Keratinocyte (primary cell): ENCODE measurements around the gene CIRBP. TPM values are rescaled to one million over a fixed set of nuclear protein-coding genes. Genes with fewer than 3 reads are reported as not detected.

Experiments
- DNase-seq: peaks from one replicate; pipeline ENCODE4 v3.0.0-alpha.2; 2011; ENCODE audit warnings: low read depth, missing footprints, low spot score
- FAIRE-seq: peaks from 2 replicates; lab custom pipeline; 2011; peaks lifted over from hg19 to GRCh38; lab: Jason Lieb, UNC
- H2AFZ ChIP-seq: 2 replicates; pipeline ENCODE4 v1.6.0; 2012; ENCODE audit warnings: low read length, control low read depth, inconsistent platforms; ENCODE audit not compliant: control insufficient read depth
- H3K27ac ChIP-seq: 2 replicates; pipeline ENCODE4 v1.5.1; 2011; ENCODE audit warnings: low read length; ENCODE audit not compliant: control insufficient read depth, insufficient read depth
- H3K27me3 ChIP-seq: 3 replicates; pipeline ENCODE4 v1.6.0; 2011; ENCODE audit warnings: low read length; ENCODE audit not compliant: control insufficient read depth, insufficient read depth; ENCODE audit errors: extremely low read depth
- H3K36me3 ChIP-seq, 2 experiments: 2 replicates in 1 of 2; 3 replicates in 1 of 2; pipeline ENCODE4 v1.5.1; 2011; ENCODE audit warnings: low read length in 2 of 2, mild to moderate bottlenecking in 1 of 2; ENCODE audit not compliant: control insufficient read depth in 2 of 2, insufficient read depth in 2 of 2; ENCODE audit errors: extremely low read depth in 1 of 2
- H3K4me1 ChIP-seq: 3 replicates; pipeline ENCODE4 v1.5.1; 2011; ENCODE audit warnings: low read length; ENCODE audit not compliant: control insufficient read depth, insufficient read depth; ENCODE audit errors: extremely low read depth
- H3K4me2 ChIP-seq: 3 replicates; pipeline ENCODE4 v1.6.0; 2011; ENCODE audit warnings: low read depth, low read length; ENCODE audit not compliant: control insufficient read depth, insufficient read depth; ENCODE audit errors: extremely low read depth
- H3K4me3 ChIP-seq, 3 experiments: fragments of 200-600 bp in 1 of 3; sonication (generic) in 1 of 3; 2 replicates in 2 of 3; 3 replicates in 1 of 3; pipeline ENCODE4 v1.5.1; 2011 to 2016; ENCODE audit warnings: low read length in 3 of 3, mild to moderate bottlenecking in 3 of 3, control low read depth in 2 of 3, inconsistent platforms in 1 of 3, low read depth in 1 of 3, mixed read lengths in 1 of 3, mixed run types in 1 of 3, moderate library complexity in 1 of 3; ENCODE audit not compliant: control insufficient read depth in 2 of 3, insufficient read depth in 2 of 3; ENCODE audit errors: extremely low read depth in 1 of 3
- H3K79me2 ChIP-seq: 2 replicates; pipeline ENCODE4 v1.6.0; 2012; ENCODE audit warnings: low read length; ENCODE audit not compliant: control insufficient read depth, insufficient read depth
- H3K9ac ChIP-seq: 3 replicates; pipeline ENCODE4 v1.6.0; 2011; ENCODE audit warnings: low read length; ENCODE audit not compliant: control insufficient read depth, insufficient read depth; ENCODE audit errors: extremely low read depth
- H3K9me1 ChIP-seq: 3 replicates; pipeline ENCODE4 v1.6.0; 2011; ENCODE audit warnings: low read length; ENCODE audit not compliant: control insufficient read depth, insufficient read depth; ENCODE audit errors: extremely low read depth
- H3K9me3 ChIP-seq: 2 replicates; pipeline ENCODE4 v1.5.1; 2012; ENCODE audit warnings: low read depth, low read length; ENCODE audit not compliant: control insufficient read depth
- H4K20me1 ChIP-seq: 3 replicates; pipeline ENCODE4 v1.6.0; 2011; ENCODE audit warnings: low read length; ENCODE audit not compliant: control insufficient read depth, insufficient read depth; ENCODE audit errors: extremely low read depth
- EZH2 ChIP-seq: IDR thresholded peaks from one replicate; pipeline ENCODE4 v1.6.1; 2012; ENCODE audit warnings: inconsistent platforms, mild to moderate bottlenecking, low read length, moderate library complexity
- dilution Hi-C: fragments of 300-500 bp; cut with MboI; formaldehyde crosslinking; loops from one replicate; pipeline ENCODE4 v1.7.0; 2020; ENCODE audit warnings: low sequenced_read_pairs; ENCODE audit not compliant: extremely low pct_ligation_motif_present
- polyA plus RNA-seq, 5 experiments: library from polyadenylated mRNA; depleted of rRNA in 3 of 5; stranded (reverse) in 3 of 5; stranded (forward) in 1 of 5; unstranded in 1 of 5; fragments of >200 nt; gene quantifications; 1 replicate in 1 of 5; 2 replicates in 3 of 5; 3 replicates in 1 of 5; pipeline versions ENCODE4 v1.2.1 to v1.2.3, GENCODE V29; 2011 to 2012; ENCODE audit warnings: missing spikeins in 2 of 5, low read depth in 1 of 5, low replicate concordance in 1 of 5
- TF ChIP-seq, protein P1 (sequence below), 3 experiments: IDR thresholded peaks in 1 of 3; conservative IDR thresholded peaks in 1 of 3; optimal IDR thresholded peaks in 1 of 3; 2 replicates in 2 of 3; 3 replicates in 1 of 3; pipeline versions ENCODE3 to v1.5.1; 2011; ENCODE audit warnings: low read length in 3 of 3, mild to moderate bottlenecking in 3 of 3, moderate library complexity in 2 of 3, control low read depth in 1 of 3, inconsistent platforms in 1 of 3; ENCODE audit not compliant: insufficient read depth in 2 of 3; ENCODE audit errors: extremely low read depth in 1 of 3

The CIRBP gene
- polyA plus RNA-seq, 1 donor (not counting 4 experiments of a cell fraction or from before 2014, with no cell fraction given), result 113 TPM

GRCh38 chr19:1249990-1250436 is 19.1 kb upstream of the CIRBP start:
- peaks cover 7% of the 10 kb centered on the region for H3K4me1 ChIP-seq
- no peak for TF ChIP-seq EZH2
- TF ChIP-seq, protein P1, sequence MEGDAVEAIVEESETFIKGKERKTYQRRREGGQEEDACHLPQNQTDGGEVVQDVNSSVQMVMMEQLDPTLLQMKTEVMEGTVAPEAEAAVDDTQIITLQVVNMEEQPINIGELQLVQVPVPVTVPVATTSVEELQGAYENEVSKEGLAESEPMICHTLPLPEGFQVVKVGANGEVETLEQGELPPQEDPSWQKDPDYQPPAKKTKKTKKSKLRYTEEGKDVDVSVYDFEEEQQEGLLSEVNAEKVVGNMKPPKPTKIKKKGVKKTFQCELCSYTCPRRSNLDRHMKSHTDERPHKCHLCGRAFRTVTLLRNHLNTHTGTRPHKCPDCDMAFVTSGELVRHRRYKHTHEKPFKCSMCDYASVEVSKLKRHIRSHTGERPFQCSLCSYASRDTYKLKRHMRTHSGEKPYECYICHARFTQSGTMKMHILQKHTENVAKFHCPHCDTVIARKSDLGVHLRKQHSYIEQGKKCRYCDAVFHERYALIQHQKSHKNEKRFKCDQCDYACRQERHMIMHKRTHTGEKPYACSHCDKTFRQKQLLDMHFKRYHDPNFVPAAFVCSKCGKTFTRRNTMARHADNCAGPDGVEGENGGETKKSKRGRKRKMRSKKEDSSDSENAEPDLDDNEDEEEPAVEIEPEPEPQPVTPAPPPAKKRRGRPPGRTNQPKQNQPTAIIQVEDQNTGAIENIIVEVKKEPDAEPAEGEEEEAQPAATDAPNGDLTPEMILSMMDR (optimal IDR thresholded peaks at IDR 0.05 in 1 of 3, IDR thresholded peaks at IDR 0.05 in 1 of 3, conservative IDR thresholded peaks at IDR 0.05 in 1 of 3; ENCODE audit: extremely low read depth in 1 of 3, insufficient read depth in 2 of 3, low read length in 3 of 3), result no peak
- H3K9me3 ChIP-seq, result no peaks in the 10 kb centered on the region
- H3K4me3 ChIP-seq, result peak overlapping the region; percentile 69 to 87 (median 85)
- no peaks in the 10 kb centered on the region for H3K27me3 ChIP-seq
- H3K9me1 ChIP-seq, result no peaks in the 10 kb centered on the region
- dilution Hi-C loops, result no loop called here
- no peak for FAIRE-seq
- no peak overlapping the region for H3K4me2 ChIP-seq
- H2AFZ ChIP-seq, result no peak overlapping the region
- peaks cover 11 to 18% of the 10 kb centered on the region in 2 experiments for H3K36me3 ChIP-seq
- H4K20me1 ChIP-seq, result peaks cover 5% of the 10 kb centered on the region
- DNase-seq, result no peak
- H3K27ac ChIP-seq, result peak overlapping the region; percentile 69
- H3K9ac ChIP-seq, result peak overlapping the region; percentile 83
- peaks cover 37% of the 10 kb centered on the region for H3K79me2 ChIP-seq

DNA sequence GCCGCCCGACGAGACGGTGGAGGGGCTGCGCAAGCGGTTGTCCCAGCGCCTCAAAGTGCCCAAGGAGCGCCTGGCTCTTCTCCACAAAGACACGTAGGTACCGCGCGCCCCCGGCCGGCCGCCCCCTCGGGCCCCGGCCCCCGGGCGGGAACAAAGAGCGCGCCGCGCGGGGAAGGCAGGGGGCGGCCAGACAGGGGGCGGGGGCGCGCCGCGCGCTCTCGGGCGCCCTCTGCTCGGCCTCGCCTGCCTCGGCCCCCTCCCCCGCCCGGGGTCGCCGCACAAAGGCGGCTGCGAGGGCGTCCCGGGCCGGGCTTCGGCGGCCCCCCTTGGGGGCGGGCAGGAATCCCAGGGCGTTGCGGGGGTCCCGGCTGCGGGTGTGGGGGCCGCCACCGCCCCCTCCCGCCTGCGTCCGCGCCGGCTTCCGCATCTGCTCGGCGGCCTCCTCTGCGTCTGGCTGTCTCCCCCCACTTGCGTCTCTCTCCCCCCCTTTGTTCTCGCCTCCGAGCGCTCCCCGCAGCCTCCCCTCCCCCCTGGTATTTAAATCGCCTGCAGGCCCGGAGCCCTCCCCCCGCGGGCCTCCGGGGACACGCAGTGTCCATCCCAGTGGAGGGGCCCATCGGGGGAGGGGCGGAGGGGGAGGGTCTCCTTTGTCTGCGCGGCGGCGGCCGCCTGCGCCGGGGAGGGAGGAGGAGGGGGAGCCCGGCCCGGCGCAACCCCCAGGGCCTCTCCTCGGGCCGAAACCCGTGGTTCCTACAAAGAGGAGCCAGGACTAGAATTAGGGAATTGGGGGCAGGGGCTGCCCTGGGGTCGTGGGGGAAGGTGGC is 18.5 kb upstream of the CIRBP start:
- Histone ChIP-seq H3K4me1 (peaks cover 6% of the 10 kb centered on the region), H3K9me3 (no peaks in the 10 kb centered on the region), H3K9me1 (no peaks in the 10 kb centered on the region), H3K27ac (peak overlapping the region; percentile 69), H4K20me1 (peaks cover 5% of the 10 kb centered on the region), H3K36me3 (peaks cover 14 to 25% of the 10 kb centered on the region in 2 experiments), H3K79me2 (peaks cover 43% of the 10 kb centered on the region), H3K9ac (peak overlapping the region; percentile 83), H3K4me3 (peak overlapping the region; percentile 83 to 87 (median 85)), H3K27me3 (no peaks in the 10 kb centered on the region), H3K4me2 (peak overlapping the region; percentile 81), H2AFZ (no peak overlapping the region)
- TF ChIP-seq EZH2, result no peak
- TF ChIP-seq, protein P1 (optimal IDR thresholded peaks at IDR 0.05 in 1 of 3, IDR thresholded peaks at IDR 0.05 in 1 of 3, conservative IDR thresholded peaks at IDR 0.05 in 1 of 3; ENCODE audit: extremely low read depth in 1 of 3, insufficient read depth in 2 of 3, low read length in 3 of 3), result no peak
- DNase-seq, result no peak
- no peak for FAIRE-seq
- dilution Hi-C loops, result no loop called here
